Smooth muscle cell (in vitro differentiated cells): ENCODE results near the gene AUH. TPM values are rescaled to one million over a fixed set of nuclear protein-coding genes. Genes with fewer than 3 reads are reported as not detected.

Experiments
- DNase-seq: peaks from one replicate; lab custom pipeline; 2025; ENCODE audit not compliant: unreplicated experiment; lab: John Stamatoyannopoulos, UW
- H2AFZ ChIP-seq: fragments of 200-600 bp; sonication (generic); 2 replicates; pipeline ENCODE4 v1.6.0; 2016; ENCODE audit warnings: antibody characterized with exemption, low read depth, mild to moderate bottlenecking
- H3F3A ChIP-seq: fragments of 200-600 bp; sonication (generic); 2 replicates; pipeline ENCODE4 v1.6.0; 2017; ENCODE audit warnings: antibody characterized with exemption, low read depth
- H3K27ac ChIP-seq: fragments of 200-600 bp; sonication (generic); 2 replicates; pipeline ENCODE4 v1.5.1; 2016; ENCODE audit warnings: low read depth, mild to moderate bottlenecking
- H3K27me3 ChIP-seq: fragments of 200-600 bp; sonication (generic); 2 replicates; pipeline ENCODE4 v1.6.1; 2016; ENCODE audit warnings: low read depth, mild to moderate bottlenecking
- H3K36me3 ChIP-seq: fragments of 200-600 bp; sonication (generic); 2 replicates; pipeline ENCODE4 v1.5.1; 2016; ENCODE audit warnings: low read depth
- H3K4me1 ChIP-seq: fragments of 200-600 bp; sonication (generic); 2 replicates; pipeline ENCODE4 v1.5.1; 2016; ENCODE audit warnings: low read depth
- H3K4me2 ChIP-seq: fragments of 200-600 bp; sonication (generic); 2 replicates; pipeline ENCODE4 v1.6.0; 2016; ENCODE audit warnings: mild to moderate bottlenecking
- H3K4me3 ChIP-seq: fragments of 200-600 bp; sonication (generic); 2 replicates; pipeline ENCODE4 v1.5.1; 2016; ENCODE audit warnings: mild to moderate bottlenecking
- H3K79me2 ChIP-seq: fragments of 200-600 bp; sonication (generic); 2 replicates; pipeline ENCODE4 v1.6.0; 2016; ENCODE audit warnings: low read depth, mild to moderate bottlenecking
- H3K9ac ChIP-seq: fragments of 200-600 bp; sonication (generic); 2 replicates; pipeline ENCODE4 v1.6.0; 2016; ENCODE audit warnings: low read depth
- H3K9me3 ChIP-seq: fragments of 200-600 bp; sonication (generic); replicated peaks from 2 replicates; pipeline ENCODE4 v1.5.1; 2016; ENCODE audit warnings: low read depth
- H4K20me1 ChIP-seq: fragments of 200-600 bp; sonication (generic); 2 replicates; pipeline ENCODE4 v1.6.0; 2016; ENCODE audit warnings: low read depth
- WGBS: methylation state at CpG from one replicate; pipeline ENCODE4 v1.1.7; 2016; ENCODE audit warnings: low lambda C conversion rate; 5-methylcytosine and 5-hydroxymethylcytosine counted together
- polyA plus RNA-seq: library from polyadenylated mRNA; unstranded; fragments of >200 nt; fragmentation: Nextera tagmentation; extraction: Ambion mirVana; gene quantifications from 2 replicates; pipeline ENCODE4 v1.2.1, GENCODE V29; 2016
- total RNA-seq: library from RNA; depleted of rRNA; stranded (reverse); fragments of >200 nt; gene quantifications from 2 replicates; pipeline ENCODE4 v1.2.3, GENCODE V29; 2014
- TF ChIP-seq, protein P1 (sequence below): fragments of 200-600 bp; sonication (generic); IDR thresholded peaks from 2 replicates; pipeline ENCODE4 v1.5.1; 2017; ENCODE audit warnings: borderline replicate concordance, mild to moderate bottlenecking, antibody characterized with exemption; ENCODE audit not compliant: insufficient read depth, poor library complexity, severe bottlenecking

AUH gene
- total and polyA plus RNA-seq, 2 experiments from 2014 or later: 8.7 TPM

GRCh38 chr9:91212596-91213243 is 149.0 kb downstream of the AUH start:
- Histone ChIP-seq H3F3A (peaks cover 8% of the 10 kb centered on the region), H3K27ac (no peak overlapping the region), H3K4me1 (no peaks in the 10 kb centered on the region), H3K27me3 (no peaks in the 10 kb centered on the region), H2AFZ (no peak overlapping the region), H3K4me3 (no peak overlapping the region), H4K20me1 (peaks cover 2% of the 10 kb centered on the region), H3K9me3 (no peaks in the 10 kb centered on the region), H3K79me2 (no peaks in the 10 kb centered on the region), H3K9ac (no peak overlapping the region), H3K4me2 (no peak overlapping the region), H3K36me3 (no peaks in the 10 kb centered on the region)
- no peak for DNase-seq
- 89% methylated on average over 10 of the region's 10 CpGs for WGBS
- TF ChIP-seq, protein P1, sequence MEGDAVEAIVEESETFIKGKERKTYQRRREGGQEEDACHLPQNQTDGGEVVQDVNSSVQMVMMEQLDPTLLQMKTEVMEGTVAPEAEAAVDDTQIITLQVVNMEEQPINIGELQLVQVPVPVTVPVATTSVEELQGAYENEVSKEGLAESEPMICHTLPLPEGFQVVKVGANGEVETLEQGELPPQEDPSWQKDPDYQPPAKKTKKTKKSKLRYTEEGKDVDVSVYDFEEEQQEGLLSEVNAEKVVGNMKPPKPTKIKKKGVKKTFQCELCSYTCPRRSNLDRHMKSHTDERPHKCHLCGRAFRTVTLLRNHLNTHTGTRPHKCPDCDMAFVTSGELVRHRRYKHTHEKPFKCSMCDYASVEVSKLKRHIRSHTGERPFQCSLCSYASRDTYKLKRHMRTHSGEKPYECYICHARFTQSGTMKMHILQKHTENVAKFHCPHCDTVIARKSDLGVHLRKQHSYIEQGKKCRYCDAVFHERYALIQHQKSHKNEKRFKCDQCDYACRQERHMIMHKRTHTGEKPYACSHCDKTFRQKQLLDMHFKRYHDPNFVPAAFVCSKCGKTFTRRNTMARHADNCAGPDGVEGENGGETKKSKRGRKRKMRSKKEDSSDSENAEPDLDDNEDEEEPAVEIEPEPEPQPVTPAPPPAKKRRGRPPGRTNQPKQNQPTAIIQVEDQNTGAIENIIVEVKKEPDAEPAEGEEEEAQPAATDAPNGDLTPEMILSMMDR: no peak

GRCh38 chr9:91211919-91212318 is 149.8 kb downstream of the AUH start:
- Histone ChIP-seq H3K36me3 (no peaks in the 10 kb centered on the region), H3K4me3 (no peak overlapping the region), H4K20me1 (peaks cover 4% of the 10 kb centered on the region), H3K9ac (no peak overlapping the region), H3K27me3 (no peaks in the 10 kb centered on the region), H3K9me3 (no peaks in the 10 kb centered on the region), H3K4me2 (no peak overlapping the region), H3K4me1 (no peaks in the 10 kb centered on the region), H3K27ac (no peak overlapping the region), H3F3A (peaks cover 16% of the 10 kb centered on the region), H3K79me2 (no peaks in the 10 kb centered on the region), H2AFZ (no peak overlapping the region)
- TF ChIP-seq, protein P1: no peak
- DNase-seq: no peak
- 87% methylated on average over 5 of the region's 5 CpGs for WGBS

DNA sequence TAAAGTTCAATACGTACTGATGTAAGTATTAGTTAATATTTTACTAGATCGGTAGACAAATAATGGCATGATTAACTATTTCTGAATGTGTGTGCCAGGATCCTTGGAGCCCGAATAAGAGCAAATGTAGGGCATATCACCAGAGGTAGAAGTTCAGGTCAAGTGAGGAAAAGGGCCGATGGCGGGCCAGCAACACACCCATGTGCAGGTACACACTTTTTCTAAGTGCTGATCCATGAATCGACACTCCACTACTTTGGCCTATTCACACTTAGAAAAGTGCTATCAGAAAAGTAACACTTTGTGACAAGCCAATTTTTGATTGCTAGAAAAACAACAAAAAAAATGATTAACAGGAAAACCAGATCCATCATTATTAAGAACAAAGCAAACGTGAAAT is 150.3 kb downstream of the AUH start:
- H3K27me3 ChIP-seq: no peaks in the 10 kb centered on the region
- H3K79me2 ChIP-seq: no peaks in the 10 kb centered on the region
- no peak for DNase-seq
- no peaks in the 10 kb centered on the region for H3K36me3 ChIP-seq
- 93% methylated on average over 7 of the region's 7 CpGs for WGBS
- no peaks in the 10 kb centered on the region for H3K4me1 ChIP-seq
- TF ChIP-seq, protein P1: no peak
- H3K4me2 ChIP-seq: no peak overlapping the region
- H3F3A ChIP-seq: peaks cover 17% of the 10 kb centered on the region
- H2AFZ ChIP-seq: no peak overlapping the region
- H4K20me1 ChIP-seq: peaks cover 4% of the 10 kb centered on the region
- no peak overlapping the region for H3K9ac ChIP-seq
- H3K9me3 ChIP-seq: no peaks in the 10 kb centered on the region
- no peak overlapping the region for H3K4me3 ChIP-seq
- H3K27ac ChIP-seq: no peak overlapping the region

DNA sequence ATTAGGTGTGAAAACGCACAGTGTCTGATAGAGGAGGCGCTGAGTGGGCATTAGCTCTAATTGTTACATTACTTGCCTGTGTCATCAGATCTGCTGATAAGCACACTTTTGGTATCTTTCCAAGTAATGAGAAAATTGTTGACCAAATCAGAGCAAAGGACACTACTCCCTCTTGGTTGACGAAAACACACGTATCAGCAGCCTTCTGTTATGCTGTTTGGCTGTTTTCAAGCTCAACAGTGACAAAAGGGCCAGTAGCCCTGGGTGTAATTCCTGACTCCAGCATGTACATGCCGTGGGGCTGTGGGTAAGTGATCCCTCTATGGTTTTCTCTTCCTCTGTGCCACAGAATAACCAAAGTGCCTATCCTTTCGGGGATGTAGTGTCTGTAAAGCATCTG is 151.4 kb downstream of the AUH start:
- WGBS: 95% methylated on average over 6 of the region's 6 CpGs
- DNase-seq: no peak
- H3K27me3 ChIP-seq: no peaks in the 10 kb centered on the region

More for the DNA sequence above, 151.4 kb downstream of the AUH start:
- H3K4me2 ChIP-seq: no peak overlapping the region
- H4K20me1 ChIP-seq: peaks cover 4% of the 10 kb centered on the region
- H3K79me2 ChIP-seq: no peaks in the 10 kb centered on the region
- no peaks in the 10 kb centered on the region for H3K36me3 ChIP-seq
- H3K27ac ChIP-seq: no peak overlapping the region
- H3K4me3 ChIP-seq: no peak overlapping the region
- no peak overlapping the region for H3K9ac ChIP-seq
- H2AFZ ChIP-seq: no peak overlapping the region
- no peaks in the 10 kb centered on the region for H3K4me1 ChIP-seq
- H3F3A ChIP-seq: peaks cover 17% of the 10 kb centered on the region
- TF ChIP-seq, protein P1: no peak
- no peaks in the 10 kb centered on the region for H3K9me3 ChIP-seq
